NB4 (cell line): ENCODE results near the gene EMP3.

Experiments
- MYC ChIP-seq: IDR thresholded peaks from 2 replicates; pipeline ENCODE4 v1.6.1; 2011; ENCODE audit warnings: low read depth, low read length
- POLR2A ChIP-seq: IDR thresholded peaks from 2 replicates; pipeline ENCODE4 v1.6.1; 2011; ENCODE audit warnings: mild to moderate bottlenecking; ENCODE audit not compliant: insufficient read length; ENCODE audit errors: extremely low read depth
- TF ChIP-seq, protein P1 (sequence below): IDR thresholded peaks from one replicate; pipeline ENCODE4 v1.5.1; 2012; ENCODE audit warnings: low read depth, low read length

DNA sequence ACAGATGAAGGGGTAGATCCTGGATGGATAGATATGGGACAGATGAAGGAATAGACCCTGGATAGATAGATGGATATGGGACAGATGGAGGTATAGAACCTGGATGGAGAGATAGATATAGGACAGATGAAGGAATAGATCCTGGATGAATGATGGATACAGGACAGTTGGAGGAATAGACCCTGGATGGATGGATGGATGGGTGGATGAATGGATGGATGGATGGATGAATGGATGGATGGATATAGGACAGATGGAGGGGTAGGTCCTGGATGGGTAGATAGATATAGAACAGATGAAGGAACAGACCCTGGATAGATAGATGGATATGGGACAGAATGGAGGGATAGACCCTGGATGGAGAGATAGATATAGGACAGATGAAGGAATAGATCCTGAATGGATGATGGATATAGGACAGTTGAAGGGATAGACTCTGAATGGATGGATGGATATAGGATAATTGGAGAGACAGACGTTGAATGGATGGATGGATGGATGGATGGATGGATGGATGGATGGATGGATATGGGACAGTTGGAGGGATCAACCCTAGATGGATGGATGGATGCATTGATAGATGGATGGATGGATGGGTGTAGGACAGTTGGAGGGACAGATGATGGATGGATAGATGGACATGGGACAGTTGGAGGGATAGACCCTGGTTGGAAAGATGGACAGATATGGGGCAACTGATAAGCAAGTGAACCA is 23.3 kb upstream of the EMP3 start:
- TF ChIP-seq, protein P1, sequence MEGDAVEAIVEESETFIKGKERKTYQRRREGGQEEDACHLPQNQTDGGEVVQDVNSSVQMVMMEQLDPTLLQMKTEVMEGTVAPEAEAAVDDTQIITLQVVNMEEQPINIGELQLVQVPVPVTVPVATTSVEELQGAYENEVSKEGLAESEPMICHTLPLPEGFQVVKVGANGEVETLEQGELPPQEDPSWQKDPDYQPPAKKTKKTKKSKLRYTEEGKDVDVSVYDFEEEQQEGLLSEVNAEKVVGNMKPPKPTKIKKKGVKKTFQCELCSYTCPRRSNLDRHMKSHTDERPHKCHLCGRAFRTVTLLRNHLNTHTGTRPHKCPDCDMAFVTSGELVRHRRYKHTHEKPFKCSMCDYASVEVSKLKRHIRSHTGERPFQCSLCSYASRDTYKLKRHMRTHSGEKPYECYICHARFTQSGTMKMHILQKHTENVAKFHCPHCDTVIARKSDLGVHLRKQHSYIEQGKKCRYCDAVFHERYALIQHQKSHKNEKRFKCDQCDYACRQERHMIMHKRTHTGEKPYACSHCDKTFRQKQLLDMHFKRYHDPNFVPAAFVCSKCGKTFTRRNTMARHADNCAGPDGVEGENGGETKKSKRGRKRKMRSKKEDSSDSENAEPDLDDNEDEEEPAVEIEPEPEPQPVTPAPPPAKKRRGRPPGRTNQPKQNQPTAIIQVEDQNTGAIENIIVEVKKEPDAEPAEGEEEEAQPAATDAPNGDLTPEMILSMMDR = no peak
- TF ChIP-seq POLR2A (no peak), MYC (no peak)
